PC-9 (cell line): ENCODE results near the gene PLXNC1. TPM values are rescaled to one million over a fixed set of nuclear protein-coding genes. Genes with fewer than 3 reads are reported as not detected.

Source experiments
- BruUV-seq: library from RNA; stranded (reverse); fragments of 400-500 nt; replicated peaks from 2 replicates; lab custom pipeline; 2021; lab: Mats Ljungman, UMichigan
- CTCF ChIA-PET: fragments of 300-600 bp; sonication (Branson Sonifier 250); formaldehyde crosslinking; loops from one replicate; lab custom pipeline; 2022; ENCODE audit warnings: antibody characterized with exemption; lab: Charles Lee
- POLR2A ChIA-PET: fragments of 300-600 bp; sonication (Branson Sonifier 250); formaldehyde crosslinking; loops from one replicate; lab custom pipeline; 2022; ENCODE audit warnings: antibody characterized with exemption; ENCODE audit not compliant: unreplicated experiment; lab: Charles Lee
- DNase-seq, 2 experiments: peaks; one replicate each; pipeline versions ENCODE4 v3.0.0 to v3.0.0-alpha.2; 2015 to 2022; ENCODE audit warnings: mixed read lengths in 1 of 2
- H2AFZ ChIP-seq: fragments of 200-600 bp; sonication (generic); 2 replicates; pipeline ENCODE4 v1.8.1; 2017; ENCODE audit warnings: antibody characterized with exemption
- H3F3A ChIP-seq: fragments of 200-600 bp; sonication (generic); 2 replicates; pipeline ENCODE4 v1.8.1; 2017; ENCODE audit warnings: antibody characterized with exemption, mild to moderate bottlenecking, low read depth; ENCODE audit not compliant: insufficient read depth
- H3K27ac ChIP-seq: fragments of 200-600 bp; sonication (generic); 2 replicates; pipeline ENCODE4 v1.6.1; 2016; ENCODE audit warnings: mixed run types
- H3K27me3 ChIP-seq: fragments of 200-600 bp; sonication (generic); 2 replicates; pipeline ENCODE4 v1.6.1; 2016; ENCODE audit warnings: low read depth, mixed run types; ENCODE audit not compliant: insufficient read depth
- H3K36me3 ChIP-seq: fragments of 200-600 bp; sonication (generic); 2 replicates; pipeline ENCODE4 v1.6.1; 2016; ENCODE audit warnings: low read depth, mixed run types
- H3K4me1 ChIP-seq: fragments of 200-600 bp; sonication (generic); replicated peaks from 2 replicates; pipeline ENCODE4 v1.6.1; 2016; ENCODE audit warnings: mixed run types; ENCODE audit not compliant: insufficient read depth
- H3K4me2 ChIP-seq: fragments of 200-600 bp; sonication (generic); 2 replicates; pipeline ENCODE4 v1.6.1; 2017; ENCODE audit warnings: mixed run types
- H3K4me3 ChIP-seq: fragments of 200-600 bp; sonication (generic); 2 replicates; pipeline ENCODE4 v1.6.1; 2016; ENCODE audit warnings: mixed run types
- H3K79me2 ChIP-seq: fragments of 200-600 bp; sonication (generic); 2 replicates; pipeline ENCODE4 v1.6.1; 2017; ENCODE audit warnings: low read depth, mixed run types
- H3K9me2 ChIP-seq: fragments of 200-600 bp; sonication (generic); 2 replicates; pipeline ENCODE4 v1.8.1; 2017; ENCODE audit warnings: mild to moderate bottlenecking; ENCODE audit not compliant: insufficient read depth
- H3K9me3 ChIP-seq: fragments of 200-600 bp; sonication (generic); 2 replicates; pipeline ENCODE4 v1.8.1; 2016; ENCODE audit warnings: low read depth; ENCODE audit not compliant: insufficient read depth
- H4K20me1 ChIP-seq: fragments of 200-600 bp; sonication (generic); 2 replicates; pipeline ENCODE4 v1.8.1; 2017; ENCODE audit not compliant: insufficient read depth
- CTCF ChIP-seq: fragments of 200-600 bp; sonication (generic); conservative IDR thresholded peaks from 2 replicates; pipeline ENCODE4 v1.6.1; 2017; ENCODE audit warnings: mixed run types, antibody characterized with exemption, mild to moderate bottlenecking, moderate library complexity
- EZH2 ChIP-seq: fragments of 200-600 bp; sonication (generic); IDR thresholded peaks from 2 replicates; pipeline ENCODE4 v1.8.0; 2017; ENCODE audit warnings: antibody characterized with exemption, low read depth
- intact Hi-C: fragments of 100-400 bp; cut with micrococcal nuclease; formaldehyde crosslinking; loops from one replicate; pipeline ENCODE4 v1.10.0; 2022; ENCODE audit not compliant: unreplicated experiment
- total RNA-seq: library from RNA; stranded (reverse); gene quantifications from 2 replicates; pipeline ENCODE4 v1.2.3, GENCODE V29; 2021

The PLXNC1 gene
- total RNA-seq, 1 experiment from 2014 or later = 2.3 TPM

- ChIA-PET POLR2A (no interaction called here), CTCF (no interaction called here)
- Histone ChIP-seq H3K9me3 (no peaks in the 10 kb centered on the region), H3K36me3 (no peaks in the 10 kb centered on the region), H3K4me1 (no peaks in the 10 kb centered on the region), H2AFZ (no peak overlapping the region), H3K27ac (no peak overlapping the region), H3F3A (no peaks in the 10 kb centered on the region), H3K79me2 (no peaks in the 10 kb centered on the region), H3K4me3 (no peak overlapping the region), H4K20me1 (no peaks in the 10 kb centered on the region), H3K4me2 (no peak overlapping the region), H3K27me3 (peaks cover 36% of the 10 kb centered on the region), H3K9me2 (no peaks in the 10 kb centered on the region)
- intact Hi-C loops = no loop called here
- TF ChIP-seq EZH2 (no peak), CTCF (no peak)
- no peak for DNase-seq
- BruUV-seq = no TSS peak
Observed at GRCh38 chr12:94245631-94246383, 97.4 kb downstream of the PLXNC1 start.

DNA sequence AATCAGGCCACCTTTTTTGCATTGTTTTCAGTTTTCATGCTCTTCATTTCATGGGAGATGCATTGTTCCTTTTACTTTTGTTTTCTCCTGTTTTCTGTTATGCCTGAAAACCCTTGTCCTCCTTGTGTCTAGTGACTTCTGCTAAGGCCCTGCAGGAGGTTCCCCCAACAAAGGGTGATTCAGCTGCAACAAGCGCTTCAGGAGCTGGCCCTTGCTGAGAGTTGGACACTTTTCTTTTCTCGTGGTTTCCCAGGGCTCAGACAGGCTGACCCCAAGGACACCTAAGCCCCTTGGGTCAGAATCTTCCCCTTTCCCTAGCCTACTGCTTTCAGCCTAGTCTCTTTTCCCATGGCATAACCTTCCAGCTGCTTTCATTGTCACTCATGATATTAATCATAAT, 98.9 kb downstream of the PLXNC1 start:
- Histone ChIP-seq H3K4me1 (no peaks in the 10 kb centered on the region), H2AFZ (no peak overlapping the region), H3K4me2 (no peak overlapping the region), H4K20me1 (no peaks in the 10 kb centered on the region), H3F3A (no peaks in the 10 kb centered on the region), H3K27me3 (peaks cover 23% of the 10 kb centered on the region; the same call in 1 of the 2 replicates), H3K9me3 (no peaks in the 10 kb centered on the region), H3K9me2 (no peaks in the 10 kb centered on the region), H3K4me3 (no peak overlapping the region), H3K27ac (no peak overlapping the region), H3K79me2 (no peaks in the 10 kb centered on the region), H3K36me3 (no peaks in the 10 kb centered on the region)
- no TSS peak for BruUV-seq
- no peak for DNase-seq
- CTCF ChIA-PET = no interaction called here
- intact Hi-C loops = no loop called here
- POLR2A ChIA-PET = no interaction called here
- TF ChIP-seq CTCF (no peak), EZH2 (no peak)

GRCh38 chr12:94248582-94248981, 100.2 kb downstream of the PLXNC1 start:
- Histone ChIP-seq H3K4me1 (no peaks in the 10 kb centered on the region), H3K79me2 (no peaks in the 10 kb centered on the region), H2AFZ (no peak overlapping the region), H3K4me2 (no peak overlapping the region), H3K27ac (no peak overlapping the region), H3K27me3 (peaks cover 13% of the 10 kb centered on the region; the same call in 1 of the 2 replicates), H3K9me2 (no peaks in the 10 kb centered on the region), H3K4me3 (no peak overlapping the region), H3K9me3 (no peaks in the 10 kb centered on the region), H3K36me3 (no peaks in the 10 kb centered on the region), H3F3A (no peaks in the 10 kb centered on the region), H4K20me1 (no peaks in the 10 kb centered on the region)
- intact Hi-C loops = no loop called here
- no peak for TF ChIP-seq EZH2
- no peak for TF ChIP-seq CTCF
- no peak for DNase-seq
- BruUV-seq = no TSS peak
- CTCF ChIA-PET = no interaction called here
- POLR2A ChIA-PET = no interaction called here
